ENCODE data around the gene SCG3.

Gene SCG3

DNA sequence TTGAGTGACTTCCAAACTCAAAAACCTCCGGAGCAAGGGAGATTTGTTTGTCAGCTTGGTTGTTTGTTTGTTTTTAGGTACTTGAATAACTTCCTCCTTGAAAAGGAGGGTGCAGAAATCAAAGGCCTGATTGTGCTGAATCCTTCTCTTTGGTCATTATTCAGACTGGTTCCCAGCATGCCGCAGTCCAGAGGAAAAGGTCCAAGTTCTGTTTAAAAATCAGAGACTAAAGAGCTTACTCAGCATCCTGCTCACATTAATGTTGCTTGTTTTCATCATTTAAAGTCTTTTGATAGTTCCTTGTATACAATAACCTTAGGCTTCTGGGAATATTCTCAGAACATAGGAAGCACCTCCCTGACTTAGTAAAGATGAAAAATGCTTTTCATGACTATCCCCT is 982 bp upstream of the SCG3 start:
- no peak for DNase-seq

DNA sequence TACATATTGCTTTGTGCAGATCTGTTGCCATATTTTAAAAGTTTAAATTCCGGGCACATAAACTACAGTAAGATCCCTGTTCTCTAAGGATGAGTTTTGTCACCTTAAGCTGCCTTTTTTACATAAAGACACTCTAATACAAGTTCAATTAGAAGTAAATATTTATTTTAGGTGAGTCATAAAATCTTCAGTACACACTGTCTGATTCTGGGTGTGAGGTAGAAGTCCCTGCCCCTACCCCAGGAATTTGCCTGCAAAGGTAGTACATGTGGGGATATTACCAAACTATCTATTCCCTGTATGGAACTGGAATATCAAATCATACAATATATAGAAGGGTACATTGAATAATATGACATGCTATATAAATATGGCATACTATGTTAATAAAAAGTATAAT is 6.3 kb downstream of the SCG3 start:
- DNase-seq: no peak

GRCh38 chr15:51688863-51689262 is 7.6 kb downstream of the SCG3 start:
- no peak for DNase-seq

- no peak for DNase-seq
These were observed 10.9 kb downstream of the SCG3 start for GRCh38 chr15:51692154-51692553.

GRCh38 chr15:51696566-51696965 is 15.3 kb downstream of the SCG3 start:
- no peak for DNase-seq

DNA sequence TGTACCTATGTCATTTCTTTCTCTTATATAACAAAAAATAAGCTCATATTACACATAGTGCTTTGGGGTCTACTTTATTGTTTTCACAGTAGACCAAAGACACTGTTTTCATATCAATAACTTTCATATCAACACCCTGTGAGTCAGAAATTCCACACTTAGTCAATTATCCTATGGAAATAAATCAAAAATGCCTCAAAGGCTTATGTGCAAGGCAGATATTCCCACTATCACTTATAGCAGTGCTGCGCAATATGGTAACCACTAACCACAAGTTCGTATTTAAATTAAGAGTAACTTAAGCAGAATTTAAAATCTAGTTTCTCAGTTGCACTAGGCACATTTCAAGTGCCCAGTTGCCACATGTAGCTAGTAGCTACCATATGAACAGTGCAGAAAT is 15.9 kb downstream of the SCG3 start:
- DNase-seq: no peak

DNA sequence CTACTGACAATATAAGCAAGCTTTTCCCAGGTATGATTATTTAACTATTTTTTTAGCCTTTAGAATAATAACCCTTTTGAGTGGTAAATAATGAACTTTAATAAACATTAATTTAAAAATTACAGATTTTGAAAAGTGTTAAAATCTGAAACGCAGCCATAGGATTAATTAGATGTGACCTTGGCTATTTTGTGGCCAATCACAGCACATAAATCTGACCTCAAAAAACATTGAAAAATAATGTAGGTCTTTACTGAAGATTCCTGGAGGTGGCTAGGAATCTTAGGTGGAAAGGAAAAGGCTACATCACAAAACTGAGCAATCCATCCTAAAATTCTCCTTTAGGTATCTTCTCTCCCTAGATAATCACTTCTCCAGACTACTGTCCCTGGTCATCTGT is 18.1 kb downstream of the SCG3 start:
- no peak for DNase-seq

- no peak for DNase-seq
These were observed 21.4 kb downstream of the SCG3 start for GRCh38 chr15:51702710-51703109.

GRCh38 chr15:51706291-51706690 is 25.0 kb downstream of the SCG3 start:
- DNase-seq: no peak

DNA sequence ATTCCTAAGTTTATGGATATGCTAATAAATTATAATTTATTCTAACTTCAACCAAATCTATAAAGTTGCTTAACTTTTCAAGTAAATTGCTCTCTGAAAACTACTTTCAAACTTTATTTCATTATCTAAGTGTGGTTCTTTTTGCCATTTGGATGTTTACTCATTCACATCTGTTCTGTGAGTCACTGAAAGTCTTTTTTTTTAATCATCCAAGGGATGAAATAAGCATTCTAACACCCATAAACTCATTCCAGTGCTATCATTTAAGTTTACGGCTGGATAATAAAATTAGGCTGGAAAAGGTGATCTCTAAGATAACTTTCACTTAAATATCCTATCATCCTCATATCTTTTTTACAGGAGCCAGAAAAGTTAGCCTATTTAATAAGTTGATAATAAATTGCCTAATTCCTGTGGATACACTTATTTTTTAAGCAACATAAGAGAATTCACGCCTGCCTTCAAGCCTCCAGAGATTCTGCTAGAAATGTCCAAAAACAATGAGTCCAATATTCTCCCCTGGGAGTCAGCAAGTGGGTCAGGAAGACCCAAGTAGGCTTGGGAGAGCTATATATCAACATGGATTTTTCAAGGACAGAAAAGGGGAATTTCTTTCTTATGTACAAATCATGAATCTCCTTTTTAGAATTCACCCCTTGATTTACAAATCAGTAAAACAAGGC is 25.8 kb downstream of the SCG3 start:
- no peak for DNase-seq

GRCh38 chr15:51708013-51708412 is 26.7 kb downstream of the SCG3 start:
- no peak for DNase-seq

GRCh38 chr15:51709031-51709430 is 27.7 kb downstream of the SCG3 start:
- DNase-seq: no peak

DNA sequence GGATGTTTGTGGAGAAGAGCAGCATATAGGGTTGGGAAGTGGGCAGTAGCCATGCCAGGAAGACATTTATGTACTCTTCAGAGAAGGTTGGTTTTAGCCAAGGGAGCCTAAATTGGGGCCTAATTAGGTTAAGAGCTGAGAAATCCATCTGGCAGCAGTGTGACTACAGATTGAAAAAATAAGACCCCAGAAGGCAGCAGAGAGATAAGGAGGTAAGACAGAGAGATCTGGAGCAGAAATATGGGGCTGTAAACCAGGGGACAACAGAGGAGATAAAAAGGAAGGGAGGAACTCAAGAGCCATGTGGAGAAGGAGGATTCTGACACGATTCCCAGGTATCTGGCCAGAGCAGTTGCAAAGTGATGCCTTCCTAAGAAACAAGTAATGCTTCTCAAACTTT is 32.9 kb downstream of the SCG3 start:
- no peak for DNase-seq

GRCh38 chr15:51714911-51715310 is 33.6 kb downstream of the SCG3 start:
- DNase-seq: no peak

DNA sequence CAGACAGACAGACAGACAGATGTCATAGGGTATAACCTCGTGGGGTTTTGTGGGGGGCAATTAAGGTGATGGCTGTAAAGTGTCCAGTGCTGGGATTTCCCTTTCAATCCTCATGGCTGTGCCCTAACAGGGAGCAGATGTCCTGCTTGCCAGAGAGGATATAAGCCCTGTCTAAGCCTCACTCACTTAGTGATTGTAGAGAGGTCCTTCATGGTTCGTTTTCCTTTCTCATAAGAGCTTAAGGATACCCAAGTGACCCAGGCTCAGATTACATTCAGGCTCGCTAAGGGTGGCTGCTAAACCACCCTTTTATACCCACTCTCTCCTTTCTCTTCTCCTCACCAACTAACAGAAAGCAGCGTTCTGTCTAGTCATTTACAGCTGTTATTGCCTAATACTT is 36.9 kb downstream of the SCG3 start:
- DNase-seq: no peak

DNA sequence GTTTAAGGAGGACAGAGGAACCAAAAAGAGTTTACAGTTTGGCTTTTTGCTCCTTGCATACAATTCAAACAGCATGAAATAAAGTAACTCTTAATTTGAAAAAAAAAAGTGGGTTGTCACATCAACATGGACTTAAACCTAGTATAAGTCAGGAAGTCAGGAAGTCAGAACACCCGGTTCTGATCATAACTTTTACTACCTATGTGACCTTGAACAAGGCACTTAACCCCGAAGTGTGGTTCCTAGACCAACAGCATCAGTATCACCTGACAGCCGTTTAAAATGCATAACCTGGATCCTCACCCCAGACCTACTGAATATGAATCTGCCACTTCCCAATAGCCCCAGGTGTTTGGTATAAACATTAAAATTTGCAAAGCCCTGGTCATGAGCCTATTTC is 37.4 kb downstream of the SCG3 start:
- DNase-seq: no peak

DNA sequence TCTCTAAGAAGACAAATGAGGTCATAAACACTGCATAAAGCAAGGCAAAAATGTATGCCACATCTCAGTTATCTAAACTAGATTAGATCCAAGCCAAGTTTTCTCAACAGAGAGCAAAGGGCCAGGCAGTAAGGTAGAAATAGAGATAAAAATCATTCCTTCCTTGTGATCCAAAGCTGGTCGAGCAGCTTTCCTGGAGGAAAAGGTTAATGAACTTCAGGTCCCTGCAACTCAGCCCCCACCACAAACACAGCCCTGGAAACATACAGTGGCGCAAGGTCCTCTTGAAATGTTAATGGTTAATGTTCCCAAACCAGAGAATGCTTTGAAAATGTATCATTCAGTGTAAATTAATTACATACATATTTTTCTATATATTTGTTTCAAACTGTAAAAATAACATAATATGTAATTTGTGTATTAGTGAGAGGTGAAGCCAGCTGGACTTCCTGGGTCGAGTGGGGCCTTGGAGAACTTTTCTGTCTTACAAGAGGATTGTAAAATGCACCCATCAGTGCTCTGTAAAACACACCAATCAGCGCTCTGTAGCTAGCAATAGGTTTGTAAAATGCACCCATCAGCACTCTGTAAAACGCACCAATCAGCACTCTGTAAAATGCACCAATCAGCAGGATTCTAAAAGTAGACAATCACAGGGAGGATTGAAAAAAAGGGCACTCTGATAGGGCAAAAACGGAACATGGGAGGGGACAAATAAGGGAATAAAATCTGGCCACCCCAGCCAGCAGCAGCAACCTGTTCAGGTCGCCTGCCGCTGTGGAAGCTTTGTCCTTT is 39.1 kb downstream of the SCG3 start:
- DNase-seq: no peak

DNA sequence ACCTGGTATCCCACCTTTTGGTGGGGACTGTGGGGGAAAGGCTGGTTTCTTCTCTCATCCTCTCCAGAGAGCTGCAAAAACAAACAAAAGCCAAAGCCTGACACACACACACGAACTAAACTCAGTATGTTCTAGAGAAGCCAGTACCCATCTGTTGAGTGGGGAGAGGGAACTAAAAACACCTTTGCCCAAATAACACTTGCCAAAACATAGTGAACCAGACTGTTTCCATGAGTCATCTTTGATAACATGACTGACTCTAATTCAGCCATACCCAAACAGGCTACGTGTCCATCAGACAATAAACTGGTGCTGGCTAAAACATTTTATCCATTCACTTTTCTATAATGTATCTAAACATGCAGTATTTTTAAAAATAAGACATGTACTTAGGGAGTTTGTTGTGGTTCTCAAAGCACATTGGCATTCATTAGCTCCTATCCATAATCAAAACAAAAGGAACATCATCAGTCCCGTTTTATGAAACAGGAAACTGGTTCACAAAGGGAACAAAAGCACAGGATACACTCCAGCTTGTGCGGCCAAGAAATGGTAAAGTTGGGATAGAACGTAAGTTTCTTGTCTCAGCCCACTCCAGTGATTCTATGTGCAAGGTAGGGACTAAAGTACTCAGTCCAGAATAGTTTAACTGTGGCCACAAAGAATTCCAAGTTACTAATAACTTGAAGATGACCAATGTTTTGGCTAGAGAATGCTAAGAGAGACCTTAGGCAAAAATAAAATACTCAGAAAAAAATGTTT is 40.1 kb downstream of the SCG3 start:
- DNase-seq: no peak

- DNase-seq: no peak
These were observed 42.9 kb downstream of the SCG3 start for GRCh38 chr15:51724199-51724598.

- no peak for DNase-seq
These were observed 43.4 kb downstream of the SCG3 start for GRCh38 chr15:51724673-51725072.

GRCh38 chr15:51726302-51727073 is 45.2 kb downstream of the SCG3 start:
- no peak for DNase-seq

DNA sequence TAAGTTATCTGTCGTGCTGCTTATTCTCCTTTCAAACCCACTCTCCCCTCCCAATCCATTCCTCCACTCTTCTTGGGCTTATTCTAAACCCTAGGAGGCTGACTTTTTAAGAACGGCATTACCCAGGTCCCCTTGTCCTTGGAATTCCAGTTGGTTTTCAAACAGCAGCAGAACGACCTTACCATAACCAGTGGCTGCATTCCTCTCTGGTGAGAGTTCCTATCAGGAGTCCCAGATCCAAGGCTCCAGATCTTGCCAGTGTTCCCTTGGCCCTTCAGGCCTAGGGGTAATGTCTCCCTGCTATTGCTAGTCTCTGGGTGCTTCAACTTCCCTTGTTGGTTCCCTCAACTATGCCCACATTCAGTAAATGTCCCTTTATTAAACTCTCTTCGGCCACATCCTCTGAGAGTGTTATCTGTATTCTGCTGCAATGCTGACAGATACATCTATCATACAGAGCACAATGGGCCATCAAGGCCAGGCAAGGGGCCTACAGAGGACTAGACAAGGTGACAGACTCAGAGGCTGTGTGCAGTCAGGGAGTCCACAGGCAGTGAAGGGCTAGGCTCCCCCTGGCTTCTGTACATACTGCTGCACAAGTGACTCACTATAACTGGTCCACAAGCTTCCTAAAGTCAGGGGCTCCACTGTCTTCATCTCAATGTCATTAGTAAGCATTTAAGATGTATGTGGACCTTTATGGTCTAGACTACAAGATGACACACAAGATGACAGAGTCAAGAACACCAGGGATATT is 46.0 kb downstream of the SCG3 start:
- DNase-seq: no peak
